Measurements from ENCODE around the gene EPHA3.
"Not testable (repeated sequence)": the region's sequence is repeated elsewhere in the genome, so short reads cannot be mapped to it uniquely, and the experiment has no call there.

Gene EPHA3

DNA sequence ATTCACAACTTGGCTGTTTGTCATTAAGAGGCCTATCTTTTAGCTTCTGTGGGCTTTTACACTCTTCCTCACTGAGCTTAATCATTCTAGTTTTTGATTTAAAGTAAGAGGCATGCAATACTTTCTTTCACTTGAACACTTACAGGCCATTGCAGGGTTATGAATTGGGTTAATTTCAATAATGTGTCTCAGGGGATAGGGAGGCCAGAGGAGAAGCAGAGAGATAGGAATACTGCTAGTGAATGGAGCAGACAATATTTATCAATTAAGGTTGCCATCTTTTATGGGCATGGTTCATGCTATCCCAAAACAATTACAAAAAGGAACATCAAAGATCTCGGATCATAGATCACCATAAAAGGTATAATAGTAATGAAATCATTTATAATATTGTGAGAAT is 189.8 kb downstream of the EPHA3 start:
- no peak for DNase-seq

DNA sequence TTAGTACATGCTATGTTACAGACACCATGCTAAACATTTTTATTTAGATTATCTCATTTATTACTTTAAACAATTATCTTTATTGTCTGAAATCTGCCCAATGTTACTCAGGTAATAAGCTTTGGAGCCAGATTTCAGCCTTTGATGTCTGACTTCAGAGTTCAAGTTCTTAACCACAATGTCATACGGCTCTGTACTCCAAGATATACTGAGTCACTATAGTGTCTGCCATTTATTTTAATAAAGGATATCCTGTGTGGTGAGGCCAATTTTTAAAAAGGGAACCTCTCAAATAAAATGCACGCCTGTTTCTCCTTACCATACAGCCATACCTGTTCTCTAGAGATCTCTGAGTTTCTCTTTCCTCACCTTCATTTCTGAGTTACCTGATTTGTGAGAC is 193.1 kb downstream of the EPHA3 start:
- no peak for DNase-seq

DNA sequence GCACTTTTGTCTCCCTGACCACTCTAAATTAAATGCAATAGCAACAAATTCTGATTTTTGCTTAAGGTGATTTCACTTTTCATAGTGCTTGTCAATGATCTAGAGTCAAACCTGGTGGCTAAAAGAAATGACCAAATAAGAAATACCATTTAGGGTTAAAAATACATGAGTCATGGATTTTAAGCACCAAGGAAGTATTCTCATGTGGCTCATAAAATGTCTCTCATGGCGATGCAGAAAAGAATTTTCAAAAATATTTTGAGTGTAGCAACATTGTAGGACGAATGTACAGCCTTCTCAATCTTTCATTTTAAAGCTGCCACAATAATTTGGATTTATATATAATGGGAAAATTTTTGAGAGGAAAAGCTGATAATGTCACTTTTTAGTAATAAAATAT is 193.6 kb downstream of the EPHA3 start:
- DNase-seq: no peak

DNA sequence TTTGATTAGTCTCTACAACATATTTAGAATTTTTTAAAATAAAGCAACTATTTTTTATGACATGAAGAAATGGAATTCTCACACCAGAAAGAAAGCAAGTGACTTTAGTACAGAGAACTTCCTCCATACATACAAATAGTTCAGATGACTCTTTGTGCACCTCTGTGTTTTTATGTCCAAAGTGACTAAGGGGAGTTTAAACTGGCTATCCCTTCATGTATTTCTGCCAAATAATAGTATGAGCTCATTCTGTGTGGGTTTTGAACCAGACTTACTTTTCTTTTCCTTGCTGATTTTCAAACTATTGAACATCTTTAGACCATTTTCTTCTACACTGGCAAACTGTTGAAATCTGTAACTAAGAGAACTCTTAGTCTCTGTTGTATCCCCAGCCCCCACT is 196.3 kb downstream of the EPHA3 start:
- no peak for DNase-seq

DNA sequence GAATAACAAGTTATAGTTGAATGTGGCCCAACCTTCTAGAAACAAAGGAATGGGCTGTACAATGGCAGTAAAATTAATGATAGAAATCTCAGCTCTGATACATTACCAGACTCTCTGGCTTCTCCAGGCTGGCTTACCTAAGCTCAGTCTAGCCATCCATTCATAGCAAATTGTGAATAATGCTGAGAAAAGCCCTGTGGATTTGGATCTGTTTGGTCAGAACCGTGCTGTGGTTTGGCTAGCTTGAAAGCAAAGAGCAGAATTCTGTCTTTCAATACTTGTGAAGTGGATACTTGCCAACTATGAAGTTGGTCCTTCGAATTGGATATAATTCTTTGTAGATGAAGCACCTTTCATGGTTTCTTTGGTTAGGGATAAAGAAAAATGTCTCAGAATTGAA is 199.1 kb downstream of the EPHA3 start:
- no peak for DNase-seq

DNA sequence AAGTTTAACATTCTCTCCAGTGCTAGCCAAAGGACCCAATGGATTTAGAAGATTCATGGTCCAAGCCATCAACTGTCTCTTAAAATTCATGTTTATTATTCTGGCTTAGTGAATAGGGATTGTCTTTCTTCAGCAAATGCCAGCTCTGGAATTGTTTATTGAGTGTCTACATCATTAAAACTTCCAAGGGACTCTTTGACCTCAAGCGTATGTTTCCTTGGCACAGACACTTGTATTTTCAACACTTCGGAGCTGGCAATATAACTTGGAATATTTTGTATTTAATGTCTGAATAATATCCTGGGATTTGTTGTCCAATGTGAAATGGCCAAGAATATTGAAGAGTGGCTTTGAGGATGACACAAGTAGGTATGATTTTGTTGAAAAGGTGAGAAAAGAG is 204.2 kb downstream of the EPHA3 start:
- peak in 1 of 2 experiments; percentile 31 for DNase-seq

DNA sequence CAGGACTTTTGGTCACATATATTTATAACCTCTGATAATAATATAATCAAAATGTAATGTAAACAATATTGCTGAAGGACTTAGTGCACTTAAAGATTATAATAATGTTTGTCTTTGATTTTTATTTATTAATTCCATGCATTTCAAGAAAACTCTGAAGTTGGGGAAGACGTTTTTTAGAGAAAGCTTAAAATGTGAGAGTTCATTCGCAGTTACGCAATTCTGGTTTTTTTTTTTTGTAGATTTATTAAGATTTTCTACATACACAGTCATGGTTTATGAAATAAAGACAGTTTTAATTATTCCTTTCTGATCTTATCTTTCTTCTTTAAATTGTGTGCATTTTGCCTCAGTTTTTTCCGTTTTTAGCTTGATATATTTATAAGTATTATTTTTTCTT is 204.7 kb downstream of the EPHA3 start:
- no peak for DNase-seq

DNA sequence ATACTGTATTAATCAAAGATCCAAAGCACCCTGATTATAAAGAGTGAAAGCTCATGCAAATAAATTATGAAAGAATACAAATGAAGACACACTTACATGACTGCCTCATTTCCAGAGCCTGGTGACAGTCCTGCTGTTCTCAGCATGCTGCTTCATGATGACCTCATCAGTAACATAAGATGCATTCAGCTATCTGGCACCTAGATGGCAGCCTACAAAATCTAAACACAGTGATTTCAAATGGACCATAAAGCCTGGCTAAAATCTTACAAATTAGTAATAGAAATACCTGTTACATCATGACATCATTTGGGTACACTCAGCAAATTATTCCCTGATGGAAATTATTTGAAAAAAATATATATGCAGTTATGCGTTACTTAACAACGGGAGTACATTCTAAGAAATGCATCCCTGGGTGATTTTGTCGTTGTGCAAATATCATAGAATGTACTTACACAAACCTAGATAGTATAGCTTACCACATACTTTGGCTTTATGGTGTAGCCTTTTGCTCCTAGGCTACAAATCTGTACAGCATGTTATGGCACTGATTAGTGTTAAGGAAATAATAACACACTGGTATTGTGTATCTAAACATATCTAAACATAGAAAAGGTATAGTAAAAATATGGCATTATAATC is 207.2 kb downstream of the EPHA3 start:
- DNase-seq: peak in 1 of 2 experiments; percentile 63

DNA sequence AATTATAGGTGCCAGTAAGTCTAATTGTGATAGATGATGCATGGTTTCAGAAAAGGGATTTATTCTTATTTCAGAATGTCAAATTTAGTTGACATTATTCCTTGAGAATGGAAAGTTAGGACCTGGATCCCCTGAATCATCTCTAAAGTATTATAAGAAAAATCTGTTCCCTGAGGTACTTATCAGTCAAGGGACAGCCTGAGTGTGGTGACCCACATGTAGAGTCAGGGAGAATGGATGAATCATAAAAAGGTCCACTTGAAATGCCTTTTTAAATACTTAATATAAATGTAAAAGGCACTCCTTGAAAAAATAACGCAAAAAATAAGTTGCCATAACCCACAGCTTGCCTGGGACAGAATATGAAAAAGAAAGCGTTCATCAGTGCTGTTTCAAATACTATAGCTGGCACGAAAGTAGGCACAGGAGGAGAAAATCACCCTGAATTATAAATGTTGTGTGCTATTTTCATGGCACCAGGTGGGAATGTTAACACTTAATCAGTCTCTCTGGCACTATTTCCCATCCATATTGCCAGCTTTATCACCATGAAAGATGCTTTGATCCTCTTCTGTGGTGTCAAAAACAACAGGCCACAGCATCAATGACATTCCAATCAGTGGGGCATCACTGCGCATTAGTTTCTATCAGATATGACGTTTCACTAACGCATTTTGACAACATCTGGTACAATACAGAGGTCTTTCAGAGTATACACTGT is 208.5 kb downstream of the EPHA3 start:
- DNase-seq: no peak

DNA sequence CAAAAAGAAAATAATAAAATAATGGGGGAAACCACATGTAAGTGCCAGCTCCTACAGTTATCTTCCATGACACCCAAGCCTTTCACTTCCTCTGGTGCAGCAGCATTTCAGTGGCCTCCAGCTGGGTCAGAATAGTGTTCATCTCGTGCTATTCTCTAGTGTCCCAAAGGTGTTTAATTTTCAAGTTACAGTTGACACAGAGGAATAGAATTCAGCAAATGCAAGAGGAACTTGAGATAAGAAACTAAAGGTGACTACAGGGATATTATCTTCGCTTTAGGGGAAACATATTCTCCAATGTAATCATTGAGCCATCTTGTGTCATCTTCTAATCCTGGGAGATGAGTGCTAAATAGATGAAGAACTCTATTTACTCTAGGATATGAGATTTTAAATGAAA is 212.8 kb downstream of the EPHA3 start:
- no peak for DNase-seq

DNA sequence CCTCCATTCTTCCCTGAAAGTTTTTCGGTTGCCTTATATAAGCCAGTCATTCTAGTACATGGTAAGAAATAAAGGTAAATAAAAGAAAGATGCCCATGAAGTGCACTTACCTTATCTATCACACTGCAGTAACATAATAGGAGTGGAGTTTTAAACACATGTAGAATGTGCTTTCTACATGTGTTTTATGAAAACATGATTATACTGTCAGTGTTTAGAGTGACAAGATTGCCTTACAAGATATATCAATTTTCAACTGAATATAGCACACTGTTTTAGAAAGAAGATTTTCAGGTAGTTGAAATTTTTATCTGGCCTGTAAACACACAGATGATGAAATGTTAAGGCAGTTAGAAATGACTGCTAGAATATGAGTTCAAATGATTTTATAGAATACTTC is 219.6 kb downstream of the EPHA3 start:
- DNase-seq: no peak

DNA sequence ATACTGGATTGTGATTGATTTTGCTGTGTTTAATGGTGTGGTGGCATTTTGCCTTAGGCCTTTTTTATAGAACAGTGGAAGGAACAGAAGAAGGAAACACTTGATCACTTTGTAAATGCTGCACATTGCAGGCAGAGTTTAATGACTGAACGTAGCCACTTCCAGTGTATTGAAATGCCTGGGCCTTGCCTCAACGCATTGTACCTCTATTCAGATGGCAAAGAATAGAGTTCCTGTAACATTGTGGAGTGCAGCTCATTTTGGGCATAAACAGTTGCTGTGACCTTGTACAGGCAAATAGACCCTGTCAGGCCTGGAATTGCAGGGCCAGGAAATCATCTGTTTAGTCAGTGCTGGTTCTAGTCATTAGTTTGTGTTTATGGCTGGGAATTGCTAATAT is 225.0 kb downstream of the EPHA3 start:
- no peak for DNase-seq

DNA sequence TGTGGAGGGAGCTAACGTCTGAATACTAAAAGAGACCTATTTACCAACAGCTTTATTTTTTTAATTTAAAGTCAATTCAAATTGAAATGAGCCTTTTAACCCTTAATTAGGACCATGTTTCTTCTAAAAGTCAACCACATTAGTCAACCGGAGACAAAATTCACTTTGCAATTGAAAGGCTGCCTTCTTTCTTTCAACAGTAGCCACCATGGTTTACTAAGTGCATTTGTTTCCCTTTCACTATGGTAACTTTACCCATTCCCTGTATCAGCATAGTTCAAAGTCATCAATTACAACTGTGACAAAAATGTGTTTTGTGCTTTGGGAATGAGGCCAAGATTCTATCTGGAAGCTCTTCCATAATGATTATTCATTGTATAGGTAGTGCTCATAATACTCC is 225.4 kb downstream of the EPHA3 start:
- no peak for DNase-seq

DNA sequence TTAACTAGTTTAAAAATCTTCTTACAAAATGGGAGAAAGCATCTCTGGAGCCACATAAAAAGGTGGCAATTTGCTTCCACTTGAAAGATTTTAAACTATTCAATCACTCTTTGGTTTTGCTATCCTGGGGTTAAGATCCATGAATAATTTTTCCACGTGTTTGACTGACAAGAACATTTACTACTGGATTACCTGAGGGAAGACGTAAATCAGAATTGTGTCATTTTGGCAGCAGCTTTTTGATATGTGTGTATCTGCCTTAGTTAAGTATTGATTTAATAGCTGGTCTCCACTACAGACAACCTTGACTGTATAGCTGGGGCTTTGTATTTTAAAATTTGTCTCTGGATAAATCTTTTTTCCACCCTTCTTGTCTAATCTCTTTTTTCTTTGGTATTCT is 228.3 kb downstream of the EPHA3 start:
- DNase-seq: no peak

DNA sequence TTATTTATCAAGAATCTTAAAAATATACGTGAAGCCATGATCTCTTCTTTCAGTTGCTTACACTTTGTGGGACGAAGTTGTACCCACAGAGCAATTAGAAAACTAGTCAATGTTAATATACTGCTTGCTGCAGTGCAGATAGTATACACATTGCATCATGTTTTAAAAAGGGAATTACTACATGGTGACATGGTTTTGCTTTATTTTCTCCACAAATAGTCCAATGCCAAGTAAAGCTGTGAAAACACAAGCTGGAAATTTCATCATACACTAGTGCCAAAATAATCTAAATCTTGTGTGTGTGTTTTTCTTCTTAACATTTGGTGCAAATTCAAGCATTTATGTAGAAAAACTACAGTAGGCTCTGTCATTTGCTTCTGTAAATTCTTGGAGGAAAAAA is 233.0 kb downstream of the EPHA3 start:
- no peak for DNase-seq

DNA sequence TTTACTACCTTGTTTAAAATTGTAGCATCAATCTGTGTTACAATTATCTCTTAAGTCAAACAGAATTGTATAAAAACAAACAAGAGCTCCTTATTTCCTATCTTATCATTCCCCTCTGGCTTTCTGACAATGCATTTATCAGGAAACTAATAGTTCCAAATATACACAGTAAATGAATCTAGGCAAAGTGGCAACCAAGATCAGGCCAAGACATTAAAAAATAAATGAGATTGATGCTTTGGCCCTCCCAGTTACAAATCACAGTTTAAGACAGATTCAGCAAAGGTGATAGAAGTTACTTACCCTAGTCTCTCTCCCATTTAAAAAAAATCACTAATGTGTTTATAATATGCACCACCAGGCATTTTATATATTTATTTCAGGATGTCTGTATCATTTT is 236.7 kb downstream of the EPHA3 start:
- no peak for DNase-seq

DNA sequence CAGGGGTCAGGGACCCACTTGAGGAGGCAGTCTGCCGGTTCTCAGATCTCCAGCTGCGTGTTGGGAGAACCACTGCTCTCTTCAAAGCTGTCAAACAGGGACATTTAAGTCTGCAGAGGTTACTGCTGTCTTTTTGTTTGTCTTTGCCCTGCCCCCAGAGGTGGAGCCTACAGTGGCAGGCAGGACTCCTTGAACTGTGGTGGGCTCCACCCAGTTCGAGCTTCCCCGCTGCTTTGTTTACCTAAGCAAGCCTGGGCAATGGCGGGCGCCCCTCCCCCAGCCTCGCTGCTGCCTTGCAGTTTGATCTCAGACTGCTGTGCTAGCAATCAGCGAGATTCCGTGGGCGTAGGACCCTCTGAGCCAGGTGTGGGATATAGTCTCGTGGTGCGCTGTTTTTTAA is 243.5 kb downstream of the EPHA3 start:
- DNase-seq: not testable (repeated sequence)

DNA sequence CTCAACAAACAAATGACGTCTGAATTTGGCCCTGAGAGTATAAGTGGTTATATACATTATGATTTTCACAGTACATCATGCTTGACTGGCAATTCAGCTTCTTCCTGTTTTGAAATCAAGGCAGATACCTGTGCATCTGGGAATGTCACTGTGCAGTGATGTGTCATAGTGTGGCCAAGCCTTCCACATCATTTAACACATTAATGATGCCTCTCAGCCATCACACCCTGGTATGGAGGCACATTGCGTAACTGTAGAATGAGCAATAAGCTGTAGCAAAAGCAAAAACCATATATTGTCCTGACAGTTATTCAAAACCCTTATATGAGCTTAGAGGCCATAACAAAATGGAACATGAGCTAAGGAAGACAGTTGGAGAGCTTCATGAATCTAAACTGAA is 246.0 kb downstream of the EPHA3 start:
- no peak for DNase-seq

DNA sequence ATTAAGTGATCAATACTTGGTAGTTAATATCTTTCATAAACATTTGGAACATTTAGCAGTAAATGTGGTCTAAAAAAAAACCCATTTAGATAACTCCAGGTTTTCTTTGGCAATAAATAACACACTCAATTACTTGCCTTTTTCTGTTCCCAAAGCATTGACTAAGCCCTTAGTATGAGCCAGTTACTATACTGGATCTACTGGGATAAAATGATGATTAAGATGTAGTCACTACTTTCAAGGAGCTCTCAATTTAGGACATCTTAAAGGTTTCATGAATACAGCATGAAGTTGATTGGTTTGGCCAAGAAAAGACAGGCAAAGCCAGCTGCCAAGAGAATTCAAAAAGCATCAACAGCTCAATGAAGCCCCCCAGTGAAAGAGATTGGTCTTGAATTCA is 250.9 kb downstream of the EPHA3 start:
- no peak for DNase-seq

DNA sequence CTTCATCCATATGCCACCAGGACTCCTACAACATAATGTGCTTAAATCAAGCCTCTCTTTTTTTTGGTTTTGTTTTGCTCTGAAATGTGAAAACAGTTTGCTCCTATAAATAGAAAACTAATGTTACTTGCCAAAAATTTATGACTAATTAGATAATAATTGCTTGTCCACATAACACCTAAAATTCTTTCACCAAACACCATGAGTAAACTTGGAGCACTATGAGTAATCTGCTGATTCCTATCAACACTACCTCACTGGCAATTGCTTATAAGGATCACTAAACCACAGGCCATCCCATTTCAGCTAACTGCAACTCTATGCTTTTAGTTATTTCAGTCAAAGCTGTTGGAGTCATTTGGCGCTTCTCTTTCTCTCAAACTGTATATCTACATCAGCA is 252.7 kb downstream of the EPHA3 start:
- no peak for DNase-seq

DNA sequence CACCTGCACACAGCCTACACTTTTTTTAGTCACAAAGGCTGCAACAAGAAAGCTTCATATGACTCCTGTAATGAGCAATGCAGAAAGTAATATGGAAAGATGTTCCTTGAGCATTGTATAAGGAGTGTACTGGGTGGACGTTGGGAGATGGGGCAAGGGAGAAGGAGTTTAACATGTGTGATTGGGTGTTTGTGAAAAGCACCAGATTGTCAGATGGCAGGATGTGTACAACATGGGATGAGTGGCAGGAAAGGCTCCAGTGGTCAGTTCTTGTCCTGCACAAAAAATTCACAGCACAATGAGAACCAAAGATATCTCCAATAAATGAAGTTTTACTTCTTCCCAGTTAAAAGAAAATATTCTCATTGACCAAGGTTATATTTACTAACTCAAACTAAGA is 255.1 kb downstream of the EPHA3 start:
- no peak for DNase-seq

DNA sequence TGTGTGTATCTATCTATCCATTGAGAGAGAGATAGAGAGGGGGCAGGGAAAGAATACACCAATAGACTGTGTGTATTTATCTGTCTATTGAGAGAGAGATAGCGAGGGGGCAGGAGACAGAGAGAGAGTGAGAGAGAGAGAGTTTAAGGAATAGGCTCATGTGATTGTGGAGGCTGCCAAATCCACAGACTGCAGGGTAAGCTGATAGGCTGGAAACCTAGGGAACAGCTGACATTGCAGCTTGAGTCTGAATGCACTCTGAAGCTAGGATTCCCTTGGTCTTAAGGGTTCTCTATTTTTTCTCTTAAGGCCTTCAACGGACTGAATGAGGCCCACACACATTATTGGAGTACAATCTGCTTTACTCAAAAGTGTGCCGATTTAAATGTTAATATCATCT is 255.8 kb downstream of the EPHA3 start:
- DNase-seq: no peak

DNA sequence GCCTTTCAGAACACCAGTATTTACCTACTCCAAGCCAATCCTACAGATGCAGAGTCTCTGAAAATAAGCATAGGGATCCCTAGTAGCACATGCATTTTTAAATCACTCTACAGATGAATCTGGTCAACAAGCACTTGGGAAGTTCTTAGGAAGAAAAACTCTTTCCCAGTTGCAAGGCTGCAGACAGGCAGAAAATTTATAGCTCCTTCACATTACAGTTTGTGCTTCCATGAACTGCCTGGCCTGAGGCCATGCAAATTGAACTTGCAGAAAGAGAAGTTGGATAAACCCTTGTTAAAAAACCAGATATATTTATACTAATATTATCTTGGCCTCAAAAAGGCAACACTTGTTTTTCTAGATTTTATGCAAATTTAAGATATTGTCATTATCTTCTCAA is 256.9 kb downstream of the EPHA3 start:
- no peak for DNase-seq

DNA sequence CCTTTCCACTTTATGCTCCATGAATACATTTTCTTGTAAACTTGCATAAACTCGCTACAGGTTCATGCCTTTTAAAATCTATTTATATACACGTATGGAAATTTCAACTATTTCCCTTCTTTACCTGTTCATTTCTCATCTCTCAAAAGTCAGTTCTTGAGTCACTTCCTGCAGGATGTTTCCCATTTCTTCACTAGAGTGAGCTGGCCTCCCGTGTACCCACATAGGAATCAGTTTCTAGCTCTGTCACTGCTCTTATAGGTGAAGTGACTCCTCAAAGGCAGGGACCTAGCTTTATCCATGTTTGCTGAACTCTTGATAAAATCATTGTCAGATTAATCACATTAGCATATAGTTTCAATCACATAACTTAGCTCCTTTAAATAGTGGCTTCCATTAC is 259.7 kb downstream of the EPHA3 start:
- DNase-seq: no peak

DNA sequence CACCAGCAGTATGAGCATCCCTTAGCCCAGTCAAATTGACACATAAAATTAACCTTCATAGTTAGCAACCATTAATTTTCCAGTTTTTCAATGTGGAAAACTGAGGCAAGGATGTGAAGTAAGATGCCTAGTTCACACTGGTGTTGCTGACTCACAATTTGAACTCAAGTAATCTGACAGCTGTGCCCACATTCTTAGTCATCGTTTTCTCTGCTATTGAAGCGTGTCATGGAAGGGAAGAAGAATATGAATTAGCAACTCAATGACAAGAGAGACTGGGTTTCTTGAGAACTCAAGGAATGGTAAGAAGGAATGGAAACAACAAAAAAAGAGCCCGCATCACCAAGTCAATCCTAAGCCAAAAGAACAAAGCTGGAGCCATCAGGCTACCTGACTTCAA is 261.4 kb downstream of the EPHA3 start:
- no peak for DNase-seq
